HEK293 (cell line): Measurements from ENCODE around the gene ELN.

Source experiments
- CTCF ChIA-PET: fragments of 350-600 bp; formaldehyde crosslinking; extraction: SDS; loops from one replicate; lab custom pipeline; 2021; ENCODE audit warnings: antibody characterized with exemption; lab: Yijun Ruan, JAX
- POLR2A ChIA-PET: fragments of 300-600 bp; formaldehyde crosslinking; extraction: SDS; loops from one replicate; lab custom pipeline; 2020; ENCODE audit warnings: antibody characterized with exemption, inconsistent platforms; lab: Yijun Ruan, JAX
- H3K27ac ChIP-seq: fragments of 200-500 bp; sonication (Bioruptor generic); 2 replicates; pipeline ENCODE4 v1.5.1; 2014; ENCODE audit warnings: low read depth, low read length, control low read depth, inconsistent platforms; ENCODE audit errors: extremely low read depth
- H3K36me3 ChIP-seq, 2 experiments: fragments of 200-500 bp in 1 of 2; sonication (Bioruptor generic) in 1 of 2; 1 replicate in 1 of 2; 2 replicates in 1 of 2; pipeline ENCODE4 v1.5.1; 2014 to 2017; ENCODE audit warnings: inconsistent platforms in 2 of 2, low read length in 2 of 2; ENCODE audit not compliant: control insufficient read depth in 2 of 2, insufficient read depth in 1 of 2
- H3K4me1 ChIP-seq: fragments of 200-500 bp; sonication (Bioruptor generic); 2 replicates; pipeline ENCODE4 v1.5.1; 2014; ENCODE audit warnings: mild to moderate bottlenecking, low read length, inconsistent platforms; ENCODE audit not compliant: control insufficient read depth, insufficient read depth
- H3K4me3 ChIP-seq: 2 replicates; pipeline ENCODE4 v1.5.1; 2011; ENCODE audit warnings: low read depth, mild to moderate bottlenecking, control low read depth, low read length, moderate library complexity
- H3K9me3 ChIP-seq: fragments of 200-500 bp; sonication (Bioruptor generic); 2 replicates; pipeline ENCODE4 v1.5.1; 2014; ENCODE audit warnings: low read depth, low read length, inconsistent platforms; ENCODE audit not compliant: control insufficient read depth, insufficient read depth
- BCL11B ChIP-seq: fragments of 450-650 bp; formaldehyde crosslinking; IDR thresholded peaks from 2 replicates; pipeline ENCODE4 v1.5.1; 2016; ENCODE audit warnings: low read depth, missing biosample characterization, missing genetic modification characterization
- GLIS2 ChIP-seq: fragments of 450-650 bp; formaldehyde crosslinking; IDR thresholded peaks from 2 replicates; pipeline ENCODE4 v1.5.1; 2016; ENCODE audit warnings: missing biosample characterization, missing genetic modification characterization
- OVOL3 ChIP-seq: fragments of 450-650 bp; formaldehyde crosslinking; IDR thresholded peaks from 2 replicates; pipeline ENCODE4 v1.5.1; 2016; ENCODE audit warnings: missing biosample characterization, missing genetic modification characterization
- SETDB1 ChIP-seq: IDR thresholded peaks from one replicate; pipeline ENCODE4 v1.6.1; 2017; ENCODE audit warnings: mild to moderate bottlenecking, low read length, moderate library complexity, mixed read lengths; ENCODE audit not compliant: insufficient read length
- TRIM28 ChIP-seq: IDR thresholded peaks from 2 replicates; pipeline ENCODE4 v1.6.1; 2011; ENCODE audit warnings: low read length, control low read depth, borderline replicate concordance
- YY1 ChIP-seq: fragments of 450-650 bp; formaldehyde crosslinking; IDR thresholded peaks from 2 replicates; pipeline ENCODE4 v1.5.1; 2018; ENCODE audit warnings: missing biosample characterization, missing genetic modification characterization
- ZBTB48 ChIP-seq: fragments of 450-650 bp; formaldehyde crosslinking; IDR thresholded peaks from 2 replicates; pipeline ENCODE4 v1.5.1; 2016; ENCODE audit warnings: missing biosample characterization, missing genetic modification characterization
- ZBTB7A ChIP-seq: fragments of 450-650 bp; formaldehyde crosslinking; IDR thresholded peaks from 2 replicates; pipeline ENCODE4 v1.5.1; 2016; ENCODE audit warnings: low read depth, missing biosample characterization, missing genetic modification characterization
- ZFP41 ChIP-seq: fragments of 450-650 bp; formaldehyde crosslinking; IDR thresholded peaks from 2 replicates; pipeline ENCODE4 v1.5.1; 2016; ENCODE audit warnings: missing biosample characterization, missing genetic modification characterization, borderline replicate concordance
- ZNF112 ChIP-seq: fragments of 450-650 bp; formaldehyde crosslinking; IDR thresholded peaks from 2 replicates; pipeline ENCODE4 v1.5.0; 2017; ENCODE audit warnings: missing biosample characterization, missing genetic modification characterization
- ZNF114 ChIP-seq: fragments of 450-650 bp; formaldehyde crosslinking; IDR thresholded peaks from 2 replicates; pipeline ENCODE4 v1.5.0; 2017; ENCODE audit warnings: missing biosample characterization, missing genetic modification characterization
- ZNF132 ChIP-seq: fragments of 450-650 bp; formaldehyde crosslinking; IDR thresholded peaks from 2 replicates; pipeline ENCODE4 v1.5.1; 2017; ENCODE audit warnings: missing biosample characterization, missing genetic modification characterization, borderline replicate concordance
- ZNF202 ChIP-seq: fragments of 450-650 bp; formaldehyde crosslinking; IDR thresholded peaks from 2 replicates; pipeline ENCODE4 v1.5.1; 2016; ENCODE audit warnings: missing biosample characterization, missing genetic modification characterization, borderline replicate concordance
- ZNF211 ChIP-seq: fragments of 450-650 bp; formaldehyde crosslinking; IDR thresholded peaks from 2 replicates; pipeline ENCODE4 v1.5.1; 2016; ENCODE audit warnings: low read depth, missing biosample characterization, missing genetic modification characterization
- ZNF274 ChIP-seq, 2 experiments: fragments of 200-500 bp in 1 of 2; fragments of 450-650 bp in 1 of 2; sonication (Bioruptor generic) in 1 of 2; formaldehyde crosslinking in 1 of 2; IDR thresholded peaks; 2 replicates each; pipeline versions ENCODE4 v1.5.1 to v1.6.1; 2014 to 2016; ENCODE audit warnings: borderline replicate concordance in 1 of 2, inconsistent platforms in 1 of 2, low read length in 1 of 2, missing biosample characterization in 1 of 2, missing genetic modification characterization in 1 of 2
- ZNF311 ChIP-seq: fragments of 450-650 bp; formaldehyde crosslinking; IDR thresholded peaks from 2 replicates; pipeline ENCODE4 v1.5.1; 2017; ENCODE audit warnings: missing biosample characterization, missing genetic modification characterization, borderline replicate concordance
- ZNF354C ChIP-seq: fragments of 450-650 bp; formaldehyde crosslinking; IDR thresholded peaks from 2 replicates; pipeline ENCODE4 v1.5.1; 2016; ENCODE audit warnings: missing biosample characterization, missing genetic modification characterization, low read depth, borderline replicate concordance
- ZNF366 ChIP-seq: fragments of 450-650 bp; formaldehyde crosslinking; conservative IDR thresholded peaks from 2 replicates; pipeline ENCODE4 v1.5.1; 2016; ENCODE audit warnings: missing biosample characterization, missing genetic modification characterization
- ZNF394 ChIP-seq: fragments of 450-650 bp; formaldehyde crosslinking; IDR thresholded peaks from 2 replicates; pipeline ENCODE4 v1.5.1; 2016; ENCODE audit warnings: missing biosample characterization, missing genetic modification characterization, mild to moderate bottlenecking, moderate library complexity, borderline replicate concordance
- ZNF571 ChIP-seq: fragments of 450-650 bp; formaldehyde crosslinking; IDR thresholded peaks from 2 replicates; pipeline ENCODE4 v1.5.0; 2017; ENCODE audit warnings: missing biosample characterization, missing genetic modification characterization
- ZNF600 ChIP-seq: fragments of 450-650 bp; formaldehyde crosslinking; IDR thresholded peaks from 2 replicates; pipeline ENCODE4 v1.5.1; 2016; ENCODE audit warnings: missing biosample characterization, missing genetic modification characterization
- ZNF623 ChIP-seq: fragments of 450-650 bp; formaldehyde crosslinking; IDR thresholded peaks from 2 replicates; pipeline ENCODE4 v1.5.1; 2016; ENCODE audit warnings: missing biosample characterization, missing genetic modification characterization
- ZNF660 ChIP-seq: fragments of 450-650 bp; IDR thresholded peaks from 2 replicates; pipeline ENCODE4 v1.5.1; 2018; ENCODE audit warnings: missing biosample characterization, mild to moderate bottlenecking, missing genetic modification characterization
- ZNF670 ChIP-seq: fragments of 450-650 bp; formaldehyde crosslinking; IDR thresholded peaks from 2 replicates; pipeline ENCODE4 v1.5.1; 2016; ENCODE audit warnings: missing biosample characterization, missing genetic modification characterization, low read depth
- ZNF76 ChIP-seq: fragments of 450-650 bp; formaldehyde crosslinking; IDR thresholded peaks from 2 replicates; pipeline ENCODE4; 2016; ENCODE audit warnings: low read depth, missing biosample characterization, missing genetic modification characterization, borderline replicate concordance
- ZSCAN23 ChIP-seq: fragments of 450-650 bp; formaldehyde crosslinking; IDR thresholded peaks from 2 replicates; pipeline ENCODE4 v1.5.1; 2016; ENCODE audit warnings: missing biosample characterization, missing genetic modification characterization
- TF ChIP-seq, protein P1 (sequence below): fragments of 450-650 bp; formaldehyde crosslinking; IDR thresholded peaks from 2 replicates; pipeline ENCODE4 v1.5.1; 2016; ENCODE audit warnings: missing biosample characterization, missing genetic modification characterization
- TF ChIP-seq, protein P2 (sequence below): fragments of 450-650 bp; formaldehyde crosslinking; IDR thresholded peaks from 2 replicates; pipeline ENCODE4 v1.5.1; 2016; ENCODE audit warnings: missing biosample characterization, missing genetic modification characterization, low read depth

The ELN gene

DNA sequence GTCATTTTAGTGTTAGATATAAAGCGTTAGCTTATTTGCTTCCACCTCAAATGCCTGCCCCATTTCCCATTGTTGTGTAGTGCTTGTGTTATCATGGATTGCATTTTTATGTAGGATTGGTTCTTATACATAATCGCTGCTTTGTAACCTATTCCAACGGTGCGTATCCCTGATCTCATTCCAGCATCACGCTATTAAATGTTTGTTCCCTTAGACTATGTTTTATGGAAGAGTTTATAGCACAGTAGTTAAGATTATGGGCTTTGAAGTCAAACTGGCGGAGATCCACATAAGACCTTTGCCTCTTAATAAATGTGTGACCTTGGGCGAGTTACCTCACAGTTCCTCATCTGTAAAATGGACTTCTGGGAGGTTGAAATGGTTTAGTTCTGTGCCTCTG is 34.0 kb upstream of the ELN start:
- H3K27ac ChIP-seq, result no peak overlapping the region
- H3K9me3 ChIP-seq, result no peaks in the 10 kb centered on the region
- H3K4me3 ChIP-seq, result no peak overlapping the region
- TF ChIP-seq ZNF354C (tag by site-specific recombination) (no peak), OVOL3 (tag by site-specific recombination) (no peak), ZBTB48 (tag by site-specific recombination) (no peak), YY1 (tag by site-specific recombination) (no peak), ZNF202 (tag by site-specific recombination) (no peak), ZNF366 (no peak), ZNF394 (tag by site-specific recombination) (no peak)
- TF ChIP-seq, protein P1, sequence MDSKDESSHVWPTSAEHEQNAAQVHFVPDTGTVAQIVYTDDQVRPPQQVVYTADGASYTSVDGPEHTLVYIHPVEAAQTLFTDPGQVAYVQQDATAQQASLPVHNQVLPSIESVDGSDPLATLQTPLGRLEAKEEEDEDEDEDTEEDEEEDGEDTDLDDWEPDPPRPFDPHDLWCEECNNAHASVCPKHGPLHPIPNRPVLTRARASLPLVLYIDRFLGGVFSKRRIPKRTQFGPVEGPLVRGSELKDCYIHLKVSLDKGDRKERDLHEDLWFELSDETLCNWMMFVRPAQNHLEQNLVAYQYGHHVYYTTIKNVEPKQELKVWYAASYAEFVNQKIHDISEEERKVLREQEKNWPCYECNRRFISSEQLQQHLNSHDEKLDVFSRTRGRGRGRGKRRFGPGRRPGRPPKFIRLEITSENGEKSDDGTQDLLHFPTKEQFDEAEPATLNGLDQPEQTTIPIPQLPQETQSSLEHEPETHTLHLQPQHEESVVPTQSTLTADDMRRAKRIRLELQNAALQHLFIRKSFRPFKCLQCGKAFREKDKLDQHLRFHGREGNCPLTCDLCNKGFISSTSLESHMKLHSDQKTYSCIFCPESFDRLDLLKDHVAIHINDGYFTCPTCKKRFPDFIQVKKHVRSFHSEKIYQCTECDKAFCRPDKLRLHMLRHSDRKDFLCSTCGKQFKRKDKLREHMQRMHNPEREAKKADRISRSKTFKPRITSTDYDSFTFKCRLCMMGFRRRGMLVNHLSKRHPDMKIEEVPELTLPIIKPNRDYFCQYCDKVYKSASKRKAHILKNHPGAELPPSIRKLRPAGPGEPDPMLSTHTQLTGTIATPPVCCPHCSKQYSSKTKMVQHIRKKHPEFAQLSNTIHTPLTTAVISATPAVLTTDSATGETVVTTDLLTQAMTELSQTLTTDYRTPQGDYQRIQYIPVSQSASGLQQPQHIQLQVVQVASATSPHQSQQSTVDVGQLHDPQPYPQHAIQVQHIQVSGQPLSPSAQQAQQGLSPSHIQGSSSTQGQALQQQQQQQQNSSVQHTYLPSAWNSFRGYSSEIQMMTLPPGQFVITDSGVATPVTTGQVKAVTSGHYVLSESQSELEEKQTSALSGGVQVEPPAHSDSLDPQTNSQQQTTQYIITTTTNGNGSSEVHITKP (tag by site-specific recombination), result no peak
- TF ChIP-seq, protein P2, sequence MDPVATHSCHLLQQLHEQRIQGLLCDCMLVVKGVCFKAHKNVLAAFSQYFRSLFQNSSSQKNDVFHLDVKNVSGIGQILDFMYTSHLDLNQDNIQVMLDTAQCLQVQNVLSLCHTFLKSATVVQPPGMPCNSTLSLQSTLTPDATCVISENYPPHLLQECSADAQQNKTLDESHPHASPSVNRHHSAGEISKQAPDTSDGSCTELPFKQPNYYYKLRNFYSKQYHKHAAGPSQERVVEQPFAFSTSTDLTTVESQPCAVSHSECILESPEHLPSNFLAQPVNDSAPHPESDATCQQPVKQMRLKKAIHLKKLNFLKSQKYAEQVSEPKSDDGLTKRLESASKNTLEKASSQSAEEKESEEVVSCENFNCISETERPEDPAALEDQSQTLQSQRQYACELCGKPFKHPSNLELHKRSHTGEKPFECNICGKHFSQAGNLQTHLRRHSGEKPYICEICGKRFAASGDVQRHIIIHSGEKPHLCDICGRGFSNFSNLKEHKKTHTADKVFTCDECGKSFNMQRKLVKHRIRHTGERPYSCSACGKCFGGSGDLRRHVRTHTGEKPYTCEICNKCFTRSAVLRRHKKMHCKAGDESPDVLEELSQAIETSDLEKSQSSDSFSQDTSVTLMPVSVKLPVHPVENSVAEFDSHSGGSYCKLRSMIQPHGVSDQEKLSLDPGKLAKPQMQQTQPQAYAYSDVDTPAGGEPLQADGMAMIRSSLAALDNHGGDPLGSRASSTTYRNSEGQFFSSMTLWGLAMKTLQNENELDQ (tag by site-specific recombination), result no peak
- TF ChIP-seq, all 188 proteins: peak for 0
- ChIA-PET POLR2A (interaction anchor here (0.6 kb wide), 1 partner anchor 1315 kb away, joined by 3 read pairs; no protein-coding TSS in a partner anchor), CTCF (no interaction called here)
- H3K4me1 ChIP-seq, result no peaks in the 10 kb centered on the region
- no peaks in the 10 kb centered on the region for H3K36me3 ChIP-seq

DNA sequence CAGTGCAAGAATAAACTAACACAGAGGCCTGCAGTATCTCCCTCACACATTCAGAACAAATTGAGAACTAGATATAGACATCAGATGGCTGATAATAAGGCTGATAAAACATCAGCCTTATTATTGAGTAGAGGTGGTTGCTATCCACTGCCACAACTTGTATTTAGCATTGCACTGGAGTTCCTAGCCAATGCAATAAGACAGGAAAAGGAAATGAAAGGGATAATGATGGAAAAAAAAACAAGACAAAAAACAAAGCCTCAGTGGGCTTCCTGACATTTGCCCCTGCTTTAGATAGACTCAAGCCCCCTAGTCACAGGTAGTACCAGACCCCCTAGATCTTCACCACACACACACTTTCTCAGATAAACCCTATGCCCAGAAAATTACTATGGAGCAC is 33.2 kb upstream of the ELN start:
- H3K4me3 ChIP-seq, result no peak overlapping the region
- TF ChIP-seq SETDB1 (peak; percentile 80), ZNF571 (tag by site-specific recombination) (no peak)
- POLR2A ChIA-PET, result no interaction called here
- H3K9me3 ChIP-seq, result no peaks in the 10 kb centered on the region
- CTCF ChIA-PET, result no interaction called here
- H3K27ac ChIP-seq, result no peak overlapping the region
- no peaks in the 10 kb centered on the region for H3K4me1 ChIP-seq
- H3K36me3 ChIP-seq, result no peaks in the 10 kb centered on the region

DNA sequence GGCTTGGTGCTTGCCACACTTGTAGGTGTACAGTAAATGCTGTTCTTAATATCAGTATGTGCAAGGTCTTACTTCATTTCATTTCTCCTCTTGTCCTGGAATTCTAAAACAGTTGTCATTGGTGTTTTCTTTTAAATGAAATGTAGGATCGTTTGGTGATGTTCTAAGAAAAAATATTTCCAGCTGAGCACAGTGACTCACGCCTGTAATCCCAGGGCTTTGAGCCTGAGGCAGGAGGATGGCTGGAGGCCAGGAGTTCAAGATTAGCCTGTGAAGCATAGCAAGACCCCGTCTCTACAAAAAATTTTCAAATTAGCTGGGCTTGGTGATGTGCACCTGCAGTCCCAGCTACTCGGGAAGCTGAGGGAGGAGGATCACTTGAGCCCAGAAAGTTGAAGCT is 32.6 kb upstream of the ELN start:
- ChIA-PET POLR2A (no interaction called here), CTCF (interaction anchor here (0.9 kb wide), 1 partner anchor 406 kb away, joined by 3 read pairs; no protein-coding TSS in a partner anchor)
- H3K9me3 ChIP-seq, result no peaks in the 10 kb centered on the region
- no peaks in the 10 kb centered on the region for H3K4me1 ChIP-seq
- H3K27ac ChIP-seq, result no peak overlapping the region
- H3K4me3 ChIP-seq, result no peak overlapping the region
- no peaks in the 10 kb centered on the region for H3K36me3 ChIP-seq
- TF ChIP-seq ZFP41, result no peak
- TF ChIP-seq ZNF670 (tag by site-specific recombination), result no peak
- TF ChIP-seq ZSCAN23, result no peak
- no peak for TF ChIP-seq ZNF76 (tag by site-specific recombination)
- no peak for TF ChIP-seq ZBTB7A (tag by site-specific recombination)
- no peak for TF ChIP-seq ZNF211 (tag by site-specific recombination)
- TF ChIP-seq TRIM28, result no peak
- TF ChIP-seq ZNF600, result no peak
- TF ChIP-seq ZNF114 (tag by site-specific recombination), result no peak
- no peak for TF ChIP-seq ZNF660 (tag by site-specific recombination)
- no peak for TF ChIP-seq ZNF112 (tag by site-specific recombination)
- no peak for TF ChIP-seq GLIS2 (tag by site-specific recombination)
- no peak for TF ChIP-seq ZNF132 (tag by site-specific recombination)
- no peak for TF ChIP-seq BCL11B (tag by site-specific recombination)
- TF ChIP-seq ZNF623, result no peak
- TF ChIP-seq ZNF311 (tag by site-specific recombination), result no peak
- TF ChIP-seq ZNF274 (IDR thresholded peaks at IDR 0.05; ENCODE audit: low read length), result no peak
- TF ChIP-seq ZNF274 (tag by site-specific recombination; IDR thresholded peaks at IDR 0.05; ENCODE audit: borderline replicate concordance), result no peak
